Karpas-422 (cell line): Measurements from ENCODE around the gene PRKAG2. TPM values are rescaled to one million over a fixed set of nuclear protein-coding genes. Genes with fewer than 3 reads are reported as not detected.

ENCODE experiments used
- DNase-seq: peaks from one replicate; pipeline ENCODE4 v3.0.0-alpha.2; 2015
- H2AFZ ChIP-seq: fragments of 200-600 bp; sonication (generic); 2 replicates; pipeline ENCODE4 v1.6.1; 2014; ENCODE audit warnings: antibody characterized with exemption, low read length, mixed read lengths
- H3K27ac ChIP-seq: fragments of 200-600 bp; sonication (generic); 2 replicates; pipeline ENCODE4 v1.5.1; 2014; ENCODE audit warnings: mild to moderate bottlenecking, low read length, moderate library complexity
- H3K27me3 ChIP-seq: fragments of 200-600 bp; sonication (generic); 2 replicates; pipeline ENCODE4 v1.6.1; 2014; ENCODE audit warnings: low read length, mixed read lengths
- H3K36me3 ChIP-seq: fragments of 200-600 bp; sonication (generic); 2 replicates; pipeline ENCODE4 v1.6.1; 2014; ENCODE audit warnings: low read length, mixed read lengths; ENCODE audit not compliant: insufficient read depth
- H3K4me1 ChIP-seq: fragments of 200-600 bp; sonication (generic); 2 replicates; pipeline ENCODE4 v1.6.1; 2014; ENCODE audit warnings: mild to moderate bottlenecking, low read length, mixed read lengths
- H3K4me2 ChIP-seq: fragments of 200-600 bp; sonication (generic); 2 replicates; pipeline ENCODE4 v1.6.1; 2014; ENCODE audit warnings: low read length, low read depth, mild to moderate bottlenecking; ENCODE audit not compliant: poor library complexity, severe bottlenecking
- H3K4me3 ChIP-seq: fragments of 200-600 bp; sonication (generic); 2 replicates; pipeline ENCODE4 v1.5.1; 2014; ENCODE audit warnings: mild to moderate bottlenecking, antibody characterized with exemption, low read length, mixed read lengths
- H3K79me2 ChIP-seq: fragments of 200-600 bp; sonication (generic); 2 replicates; pipeline ENCODE4 v1.6.1; 2014; ENCODE audit warnings: mild to moderate bottlenecking, low read length, mixed read lengths
- H3K9ac ChIP-seq: fragments of 200-600 bp; sonication (generic); 2 replicates; pipeline ENCODE4 v1.6.0; 2014; ENCODE audit warnings: low read length
- H3K9me2 ChIP-seq: fragments of 200-600 bp; sonication (generic), shearing (Covaris generic); replicated peaks from 2 replicates; pipeline ENCODE4 v1.6.0; 2014; ENCODE audit warnings: mild to moderate bottlenecking, low read length, moderate library complexity; ENCODE audit not compliant: insufficient read depth
- H3K9me3 ChIP-seq: fragments of 300-700, 200-600 bp; sonication (generic); 2 replicates; pipeline ENCODE4 v1.6.1; 2014; ENCODE audit warnings: low read length, mixed read lengths
- H4K20me1 ChIP-seq: fragments of 200-600 bp; sonication (generic); 2 replicates; pipeline ENCODE4 v1.6.1; 2014; ENCODE audit warnings: mild to moderate bottlenecking, antibody characterized with exemption, low read length, low read depth; ENCODE audit not compliant: insufficient read depth
- total RNA-seq: library from RNA; depleted of rRNA; stranded (reverse); fragments of >200 nt; shearing (Covaris generic); gene quantifications from 2 replicates; pipeline ENCODE4 v1.2.3, GENCODE V29; 2014; ENCODE audit warnings: low replicate concordance

The PRKAG2 gene
- total RNA-seq, 1 experiment from 2014 or later: 6.3 TPM

DNA sequence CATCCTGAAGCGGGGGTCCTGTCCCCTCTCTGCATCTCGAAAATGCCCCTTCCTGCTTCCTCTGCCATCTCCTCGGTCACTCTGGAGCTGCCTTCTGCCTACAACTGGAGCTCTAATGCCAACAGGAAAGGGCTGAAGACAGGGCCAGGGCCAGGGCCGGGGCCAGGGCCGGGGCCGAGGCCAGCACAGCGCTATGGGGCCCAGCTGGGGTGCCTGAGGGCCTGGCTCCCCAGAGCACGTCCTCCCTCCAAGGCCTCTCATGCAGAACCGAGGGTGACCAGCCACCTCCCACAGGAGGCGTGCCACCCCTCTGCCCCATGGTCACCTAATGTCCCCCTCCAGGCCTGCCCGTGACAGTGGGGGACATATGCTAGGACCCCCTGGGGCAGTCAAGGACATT, 155.7 kb downstream of the PRKAG2 start:
- H3K27me3 ChIP-seq: no peaks in the 10 kb centered on the region
- H2AFZ ChIP-seq: no peak overlapping the region
- DNase-seq: no peak
- peaks cover 44% of the 10 kb centered on the region for H3K4me1 ChIP-seq
- no peaks in the 10 kb centered on the region for H3K79me2 ChIP-seq
- peaks cover 6% of the 10 kb centered on the region; the same call in 1 of the 2 replicates for H4K20me1 ChIP-seq
- H3K4me3 ChIP-seq: no peak overlapping the region
- H3K4me2 ChIP-seq: no peak overlapping the region
- no peaks in the 10 kb centered on the region for H3K36me3 ChIP-seq
- no peaks in the 10 kb centered on the region for H3K9me2 ChIP-seq
- H3K9ac ChIP-seq: no peak overlapping the region
- no peak overlapping the region for H3K27ac ChIP-seq
- H3K9me3 ChIP-seq: no peaks in the 10 kb centered on the region

DNA sequence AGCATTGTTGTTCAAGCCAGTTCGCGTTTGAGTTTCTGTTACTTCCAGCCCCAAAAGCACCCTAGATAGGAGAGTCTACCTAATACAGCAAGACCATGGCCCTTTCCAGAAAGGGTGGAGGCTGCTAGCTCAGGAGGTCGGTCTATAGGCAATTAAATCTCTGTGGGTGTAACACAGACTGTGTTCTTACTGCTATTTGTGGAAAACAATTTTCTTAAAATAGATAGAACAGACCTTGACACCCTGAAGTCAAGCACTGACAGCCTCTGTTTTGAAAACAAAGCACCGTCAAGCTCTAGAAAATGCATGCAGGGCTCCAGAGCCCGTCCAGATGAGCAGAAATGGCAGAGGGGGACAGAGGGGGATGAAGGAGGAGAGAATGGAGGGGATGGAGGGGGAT, 156.6 kb downstream of the PRKAG2 start:
- Histone ChIP-seq H3K79me2 (no peaks in the 10 kb centered on the region), H3K9me3 (no peaks in the 10 kb centered on the region), H3K4me1 (peaks cover 44% of the 10 kb centered on the region), H3K27me3 (no peaks in the 10 kb centered on the region), H3K4me3 (no peak overlapping the region), H3K9me2 (no peaks in the 10 kb centered on the region), H3K27ac (no peak overlapping the region), H3K9ac (no peak overlapping the region), H4K20me1 (peaks cover 6% of the 10 kb centered on the region; the same call in 1 of the 2 replicates), H2AFZ (no peak overlapping the region), H3K4me2 (no peak overlapping the region), H3K36me3 (no peaks in the 10 kb centered on the region)
- no peak for DNase-seq

DNA sequence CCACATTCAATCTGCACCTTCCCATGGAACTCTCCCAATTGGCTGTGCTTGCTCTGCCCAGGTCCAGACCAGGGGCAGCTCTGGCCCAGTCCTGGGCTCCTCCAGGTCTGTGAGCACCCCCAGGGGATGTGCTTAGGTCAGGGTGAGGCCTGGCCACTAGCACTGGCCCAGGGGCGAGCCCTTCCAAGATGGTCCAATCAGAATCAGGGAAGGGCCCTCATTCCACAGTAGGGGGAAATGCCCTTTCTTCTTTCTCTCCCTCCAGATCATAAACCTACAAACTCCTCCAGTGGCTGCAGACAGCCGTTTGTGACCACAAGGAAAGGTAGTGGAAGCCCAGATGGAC, 157.0 kb downstream of the PRKAG2 start:
- Histone ChIP-seq H3K4me1 (peaks cover 40% of the 10 kb centered on the region), H3K9ac (no peak overlapping the region), H3K36me3 (no peaks in the 10 kb centered on the region), H3K9me2 (no peaks in the 10 kb centered on the region), H3K9me3 (no peaks in the 10 kb centered on the region), H3K27me3 (no peaks in the 10 kb centered on the region), H2AFZ (no peak overlapping the region), H4K20me1 (peaks cover 6% of the 10 kb centered on the region; the same call in 1 of the 2 replicates), H3K4me3 (no peak overlapping the region), H3K27ac (no peak overlapping the region), H3K4me2 (no peak overlapping the region), H3K79me2 (no peaks in the 10 kb centered on the region)
- no peak for DNase-seq

DNA sequence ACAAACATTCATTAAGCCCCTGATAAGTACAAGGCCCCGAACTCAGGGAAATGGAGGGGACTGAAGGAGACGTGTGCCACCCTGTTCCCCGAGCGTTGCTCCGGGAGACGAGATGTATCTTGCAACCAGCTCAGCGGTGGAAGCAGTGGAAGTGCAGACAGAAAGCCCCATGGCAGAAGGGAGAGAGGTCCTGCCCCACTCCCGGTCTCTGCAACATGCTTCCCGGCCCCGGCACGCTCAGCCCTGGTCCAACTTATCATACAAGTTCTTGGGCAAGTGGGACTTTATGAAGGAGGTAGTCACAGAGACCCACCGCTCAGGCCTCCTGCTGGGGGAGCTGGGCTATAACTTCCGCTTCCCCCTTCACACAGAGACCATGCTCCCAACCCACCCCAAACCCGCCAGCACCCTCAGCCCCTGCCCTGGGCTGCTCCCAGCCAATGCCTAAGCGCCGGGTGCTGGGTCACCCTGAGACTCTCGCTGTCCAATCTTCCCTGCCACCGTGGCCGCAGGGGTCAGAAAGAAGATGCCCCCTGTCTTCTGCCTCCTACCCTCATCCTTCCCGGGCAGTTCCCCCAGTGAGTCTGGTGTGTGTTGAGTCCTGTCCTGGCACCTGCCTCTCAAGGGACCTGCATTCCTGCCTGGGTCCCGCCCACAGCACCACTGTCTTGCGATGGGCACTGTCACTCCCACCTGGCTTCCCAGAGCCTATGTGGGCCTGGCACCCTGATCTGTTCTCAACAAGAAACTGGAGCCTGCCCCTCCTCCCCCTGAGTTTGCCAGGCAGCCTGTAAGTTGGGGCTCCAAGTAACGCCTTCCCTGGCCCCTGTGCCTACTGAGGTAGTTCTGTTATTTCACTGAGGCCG, 157.7 kb downstream of the PRKAG2 start:
- no peak for DNase-seq
- Histone ChIP-seq H4K20me1 (peaks cover 6% of the 10 kb centered on the region; the same call in 1 of the 2 replicates), H3K27me3 (no peaks in the 10 kb centered on the region), H3K27ac (no peak overlapping the region), H3K9me2 (no peaks in the 10 kb centered on the region), H3K9ac (no peak overlapping the region), H3K4me2 (no peak overlapping the region), H3K4me3 (no peak overlapping the region), H3K4me1 (peaks cover 34% of the 10 kb centered on the region), H3K36me3 (no peaks in the 10 kb centered on the region), H2AFZ (no peak overlapping the region), H3K9me3 (no peaks in the 10 kb centered on the region), H3K79me2 (no peaks in the 10 kb centered on the region)

DNA sequence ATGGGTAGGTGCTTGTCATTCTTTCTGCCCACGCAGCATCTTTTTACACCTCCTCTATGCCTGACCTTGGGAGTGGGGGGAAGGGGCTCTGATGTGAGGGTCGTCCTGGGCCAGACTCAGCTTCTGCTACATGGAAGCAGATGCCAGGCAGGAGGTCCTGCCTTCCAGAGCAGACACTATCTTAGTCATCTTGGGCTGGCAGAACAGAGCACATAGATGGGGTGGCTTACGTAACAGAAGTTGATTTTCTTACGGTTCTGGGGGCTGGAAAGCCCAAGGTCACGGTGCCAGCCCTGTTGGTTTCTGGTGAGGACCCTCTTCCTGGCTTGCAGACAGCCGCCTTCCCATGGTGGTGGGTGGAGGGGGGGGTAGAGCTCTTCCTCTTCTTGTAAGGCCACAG, 159.0 kb downstream of the PRKAG2 start:
- peaks cover 6% of the 10 kb centered on the region; the same call in 1 of the 2 replicates for H4K20me1 ChIP-seq
- H3K27me3 ChIP-seq: no peaks in the 10 kb centered on the region

DNA sequence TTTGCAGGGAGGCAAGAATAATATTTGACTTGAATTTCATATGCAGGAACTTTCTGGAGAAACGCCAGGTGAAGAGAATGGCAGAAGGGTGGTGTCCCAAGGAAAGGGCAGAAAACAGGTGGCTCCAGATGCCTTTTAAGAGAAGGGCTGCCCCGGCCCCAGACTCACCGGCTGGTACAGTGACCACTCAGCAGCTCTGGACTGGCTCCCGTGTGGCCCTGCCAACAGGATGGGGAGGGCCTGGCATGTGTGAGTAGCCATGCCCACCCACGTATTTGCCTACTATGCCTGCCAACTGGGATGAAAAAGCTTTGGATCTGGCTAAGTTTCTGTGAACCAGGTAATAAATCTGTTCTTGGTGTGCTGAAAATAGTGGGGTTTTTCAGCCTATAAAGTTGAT, 159.5 kb downstream of the PRKAG2 start:
- Histone ChIP-seq H3K36me3 (no peaks in the 10 kb centered on the region), H4K20me1 (peaks cover 6% of the 10 kb centered on the region; the same call in 1 of the 2 replicates), H3K9ac (no peak overlapping the region), H2AFZ (no peak overlapping the region), H3K9me3 (no peaks in the 10 kb centered on the region), H3K27me3 (no peaks in the 10 kb centered on the region), H3K4me1 (peaks cover 43% of the 10 kb centered on the region), H3K4me3 (no peak overlapping the region), H3K4me2 (no peak overlapping the region), H3K79me2 (no peaks in the 10 kb centered on the region), H3K27ac (no peak overlapping the region), H3K9me2 (no peaks in the 10 kb centered on the region)
- DNase-seq: no peak

More for the DNA sequence above, 159.0 kb downstream of the PRKAG2 start:
- no peaks in the 10 kb centered on the region for H3K36me3 ChIP-seq
- H3K4me2 ChIP-seq: no peak overlapping the region
- no peak overlapping the region for H3K4me3 ChIP-seq
- no peak overlapping the region for H3K27ac ChIP-seq
- H3K4me1 ChIP-seq: peaks cover 38% of the 10 kb centered on the region
- H3K9ac ChIP-seq: no peak overlapping the region
- no peaks in the 10 kb centered on the region for H3K9me2 ChIP-seq
- H3K79me2 ChIP-seq: no peaks in the 10 kb centered on the region
- DNase-seq: no peak
- no peaks in the 10 kb centered on the region for H3K9me3 ChIP-seq
- no peak overlapping the region for H2AFZ ChIP-seq

DNA sequence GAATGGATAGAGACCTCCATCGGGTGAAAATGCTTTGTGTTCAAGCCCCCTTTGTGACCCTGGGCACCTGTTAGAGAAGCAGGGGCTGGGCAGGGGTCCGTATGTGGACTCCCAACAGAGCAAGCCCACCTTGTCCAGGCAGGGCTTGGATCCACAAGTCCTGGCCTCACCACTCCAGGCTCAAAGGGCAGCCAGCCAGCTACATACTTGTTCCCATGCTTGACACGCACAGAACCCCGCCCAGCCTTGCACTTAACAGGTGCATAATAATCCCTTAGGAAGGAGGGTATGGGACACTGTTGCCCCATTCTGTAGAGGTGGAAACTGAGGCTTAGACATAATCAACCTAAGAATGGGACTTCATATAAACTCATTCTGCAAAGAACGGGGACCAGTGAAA, 160.6 kb downstream of the PRKAG2 start:
- Histone ChIP-seq H3K9me3 (no peaks in the 10 kb centered on the region), H3K4me3 (no peak overlapping the region), H3K27ac (no peak overlapping the region), H3K79me2 (no peaks in the 10 kb centered on the region), H3K27me3 (no peaks in the 10 kb centered on the region), H2AFZ (no peak overlapping the region), H3K9ac (no peak overlapping the region), H3K9me2 (no peaks in the 10 kb centered on the region), H4K20me1 (peaks cover 6% of the 10 kb centered on the region; the same call in 1 of the 2 replicates), H3K4me1 (peaks cover 49% of the 10 kb centered on the region), H3K4me2 (peak overlapping the region; percentile 10), H3K36me3 (no peaks in the 10 kb centered on the region)
- DNase-seq: no peak

DNA sequence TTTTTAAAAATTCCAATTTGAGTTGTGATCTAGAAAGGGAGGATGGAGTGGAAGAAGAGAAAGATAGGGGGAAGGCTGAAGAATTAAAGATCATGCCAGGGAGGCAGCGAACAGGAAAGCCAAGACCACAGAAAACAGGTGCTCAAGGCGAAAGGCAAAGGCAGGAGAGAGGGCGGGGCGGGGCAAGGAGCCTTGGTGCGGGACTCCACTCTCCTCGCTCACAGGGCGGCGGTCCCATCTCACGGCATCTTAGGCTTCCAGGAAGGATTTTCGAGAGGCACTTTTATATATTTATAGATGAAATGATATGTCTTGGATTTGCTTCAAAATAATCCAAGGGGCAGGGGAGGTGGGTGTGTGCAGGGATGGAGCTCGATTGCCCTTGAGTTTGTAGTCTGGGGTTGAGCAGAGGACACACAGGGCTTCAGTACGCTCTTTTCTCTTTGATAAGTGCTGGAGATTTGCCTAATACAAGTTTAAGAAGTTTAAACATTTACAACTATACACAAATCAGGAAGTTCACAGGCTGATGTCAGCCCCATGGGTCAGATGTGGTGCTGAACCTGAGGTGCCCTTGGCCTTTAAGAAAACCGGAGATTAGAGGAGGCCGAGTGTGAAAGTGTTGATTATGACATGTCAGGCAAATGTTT, 161.1 kb downstream of the PRKAG2 start:
- Histone ChIP-seq H2AFZ (no peak overlapping the region), H4K20me1 (peaks cover 6% of the 10 kb centered on the region; the same call in 1 of the 2 replicates), H3K4me2 (peak overlapping the region; percentile 10), H3K27me3 (no peaks in the 10 kb centered on the region), H3K9me3 (no peaks in the 10 kb centered on the region), H3K4me1 (peaks cover 45% of the 10 kb centered on the region), H3K36me3 (no peaks in the 10 kb centered on the region), H3K9ac (no peak overlapping the region), H3K27ac (no peak overlapping the region), H3K9me2 (no peaks in the 10 kb centered on the region), H3K79me2 (no peaks in the 10 kb centered on the region), H3K4me3 (no peak overlapping the region)
- DNase-seq: peak; percentile 59
